Right lobe of liver (tissue), 4 donors: ENCODE results near the gene BUB3.

Source experiments
- POLR2A ChIP-seq: fragments of 450-650 bp; IDR thresholded peaks from one replicate; pipeline ENCODE4 v1.6.1; 2017; ENCODE audit warnings: antibody characterized with exemption, mild to moderate bottlenecking
- TF ChIP-seq, protein P1 (sequence below), 4 donors: fragments of 200-600 bp in 3 of 4; fragments of 450-650 bp in 1 of 4; IDR thresholded peaks; one replicate each; pipeline versions ENCODE4 v1.5.1 to v1.8.0; 2016 to 2022; ENCODE audit warnings: antibody characterized with exemption in 4 of 4, mild to moderate bottlenecking in 2 of 4
- donor health status: DM: no; HTN: no; CAD: no.
- donor health status: DM: no; HTN: no; CAD: no.
- donor health status: DM: no; HTN: yes; CAD: no.

DNA sequence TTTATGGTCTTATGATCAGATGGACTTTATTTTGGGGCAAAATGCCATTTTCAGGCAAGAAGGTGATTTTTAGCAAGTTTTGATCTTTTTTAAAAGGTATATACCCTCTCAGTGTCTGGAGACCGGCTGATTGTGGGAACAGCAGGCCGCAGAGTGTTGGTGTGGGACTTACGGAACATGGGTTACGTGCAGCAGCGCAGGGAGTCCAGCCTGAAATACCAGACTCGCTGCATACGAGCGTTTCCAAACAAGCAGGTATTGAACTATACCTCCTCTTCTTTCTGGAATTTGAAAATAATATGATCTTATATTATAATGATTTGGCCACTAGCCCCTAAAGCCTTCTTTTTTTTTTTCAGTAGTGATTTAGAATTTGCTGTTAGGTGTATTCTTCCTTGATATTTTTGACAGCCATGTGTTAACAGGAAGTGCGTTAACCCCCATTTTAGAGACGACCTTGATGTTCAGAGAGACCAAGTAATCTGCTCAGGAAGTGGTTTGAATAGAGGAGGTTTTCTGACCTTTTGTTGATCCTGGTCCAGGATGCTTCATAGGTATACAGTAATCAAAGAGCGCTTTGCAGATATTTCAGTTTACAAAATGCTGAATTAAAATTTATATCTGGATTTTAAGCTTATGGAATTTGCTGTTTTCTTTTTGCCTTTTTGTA lies 6.2 kb downstream of the BUB3 start:
- TF ChIP-seq, protein P1, sequence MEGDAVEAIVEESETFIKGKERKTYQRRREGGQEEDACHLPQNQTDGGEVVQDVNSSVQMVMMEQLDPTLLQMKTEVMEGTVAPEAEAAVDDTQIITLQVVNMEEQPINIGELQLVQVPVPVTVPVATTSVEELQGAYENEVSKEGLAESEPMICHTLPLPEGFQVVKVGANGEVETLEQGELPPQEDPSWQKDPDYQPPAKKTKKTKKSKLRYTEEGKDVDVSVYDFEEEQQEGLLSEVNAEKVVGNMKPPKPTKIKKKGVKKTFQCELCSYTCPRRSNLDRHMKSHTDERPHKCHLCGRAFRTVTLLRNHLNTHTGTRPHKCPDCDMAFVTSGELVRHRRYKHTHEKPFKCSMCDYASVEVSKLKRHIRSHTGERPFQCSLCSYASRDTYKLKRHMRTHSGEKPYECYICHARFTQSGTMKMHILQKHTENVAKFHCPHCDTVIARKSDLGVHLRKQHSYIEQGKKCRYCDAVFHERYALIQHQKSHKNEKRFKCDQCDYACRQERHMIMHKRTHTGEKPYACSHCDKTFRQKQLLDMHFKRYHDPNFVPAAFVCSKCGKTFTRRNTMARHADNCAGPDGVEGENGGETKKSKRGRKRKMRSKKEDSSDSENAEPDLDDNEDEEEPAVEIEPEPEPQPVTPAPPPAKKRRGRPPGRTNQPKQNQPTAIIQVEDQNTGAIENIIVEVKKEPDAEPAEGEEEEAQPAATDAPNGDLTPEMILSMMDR (IDR thresholded peaks at IDR 0.05), result no peak
- TF ChIP-seq POLR2A, result no peak
